OCI-LY1 (cell line): ENCODE measurements around the gene TSC1.

Experiments used
- H2AFZ ChIP-seq: fragments of 200-600 bp; sonication (generic), shearing (Covaris generic); 2 replicates; pipeline ENCODE4 v1.6.0; 2014; ENCODE audit warnings: antibody characterized with exemption, mild to moderate bottlenecking, low read length
- H3F3A ChIP-seq: fragments of 200-600 bp; sonication (generic), shearing (Covaris generic); 2 replicates; pipeline ENCODE4 v1.6.0; 2014; ENCODE audit warnings: mild to moderate bottlenecking, antibody characterized with exemption, low read length, moderate library complexity; ENCODE audit not compliant: insufficient read depth
- H3K27ac ChIP-seq: fragments of 200-600 bp; sonication (generic); 2 replicates; pipeline ENCODE4 v1.5.1; 2014; ENCODE audit warnings: low read length, mixed run types, mild to moderate bottlenecking, low read depth; ENCODE audit not compliant: poor library complexity, severe bottlenecking
- H3K27me3 ChIP-seq: fragments of 200-600 bp; sonication (generic); 2 replicates; pipeline ENCODE4 v1.6.0; 2014; ENCODE audit warnings: antibody characterized with exemption, mild to moderate bottlenecking, low read length, moderate library complexity; ENCODE audit not compliant: insufficient read depth
- H3K36me3 ChIP-seq: fragments of 200-600 bp; sonication (generic); 2 replicates; pipeline ENCODE4 v1.6.1; 2014; ENCODE audit warnings: mild to moderate bottlenecking, antibody characterized with exemption, low read length, moderate library complexity, mixed read lengths; ENCODE audit not compliant: insufficient read depth
- H3K4me1 ChIP-seq: fragments of 200-600 bp; sonication (generic); 2 replicates; pipeline ENCODE4 v1.5.1; 2014; ENCODE audit warnings: mild to moderate bottlenecking, low read length, moderate library complexity; ENCODE audit not compliant: insufficient read depth, severe bottlenecking
- H3K4me2 ChIP-seq: fragments of 200-600 bp; sonication (generic), shearing (Covaris generic); 2 replicates; pipeline ENCODE4 v1.6.1; 2014; ENCODE audit warnings: low read length
- H3K4me3 ChIP-seq: fragments of 200-600 bp; sonication (generic); 2 replicates; pipeline ENCODE4 v1.5.1; 2014; ENCODE audit warnings: low read length, low read depth, mild to moderate bottlenecking, mixed read lengths; ENCODE audit not compliant: poor library complexity, severe bottlenecking
- H3K79me2 ChIP-seq: fragments of 200-600 bp; shearing (Covaris generic); 2 replicates; pipeline ENCODE4 v1.6.1; 2016; ENCODE audit warnings: mixed run types, low read length, mixed read lengths; ENCODE audit not compliant: insufficient read depth
- H3K9ac ChIP-seq: fragments of 200-600 bp; sonication (generic), shearing (Covaris generic); 2 replicates; pipeline ENCODE4 v1.6.1; 2014; ENCODE audit warnings: mild to moderate bottlenecking, low read length, mixed read lengths
- H3K9me2 ChIP-seq: fragments of 200-600 bp; sonication (generic), shearing (Covaris generic); 2 replicates; pipeline ENCODE4 v1.6.1; 2014; ENCODE audit warnings: low read depth, mild to moderate bottlenecking, low read length, mixed read lengths
- H3K9me3 ChIP-seq: fragments of 200-600 bp; shearing (Covaris generic); 2 replicates; pipeline ENCODE4 v1.6.1; 2014; ENCODE audit warnings: low read length, mixed read lengths
- H4K20me1 ChIP-seq: fragments of 200-600 bp; sonication (generic), shearing (Covaris generic); 2 replicates; pipeline ENCODE4 v1.6.0; 2016; ENCODE audit warnings: mild to moderate bottlenecking, low read length; ENCODE audit not compliant: insufficient read depth
- CTCF ChIP-seq: fragments of 200-600 bp; sonication (generic), shearing (Covaris generic); IDR thresholded peaks from 2 replicates; pipeline ENCODE4 v1.5.1; 2017; ENCODE audit warnings: mild to moderate bottlenecking, antibody characterized with exemption, low read length, moderate library complexity, mixed read lengths
- EZH2 ChIP-seq: fragments of 200-600 bp; sonication (generic), shearing (Covaris generic); IDR thresholded peaks from 2 replicates; pipeline ENCODE4 v1.8.0; 2017; ENCODE audit warnings: borderline replicate concordance, mixed run types, mild to moderate bottlenecking, antibody characterized with exemption, low read length, moderate library complexity, mixed read lengths

Gene TSC1

GRCh38 chr9:132864277-132864676 is 80.1 kb downstream of the TSC1 start:
- Histone ChIP-seq H2AFZ (no peak overlapping the region), H3K36me3 (no peaks in the 10 kb centered on the region), H3K4me3 (no peak overlapping the region), H3K4me2 (no peak overlapping the region), H3K79me2 (no peaks in the 10 kb centered on the region), H3K9me3 (no peaks in the 10 kb centered on the region), H3F3A (no peaks in the 10 kb centered on the region), H3K9me2 (no peaks in the 10 kb centered on the region), H3K4me1 (no peaks in the 10 kb centered on the region), H3K9ac (no peak overlapping the region), H4K20me1 (no peaks in the 10 kb centered on the region), H3K27ac (no peak overlapping the region), H3K27me3 (no peaks in the 10 kb centered on the region; the same call in 1 of the 2 replicates)
- TF ChIP-seq EZH2 (no peak), CTCF (no peak)

GRCh38 chr9:132863096-132863495 is 81.3 kb downstream of the TSC1 start:
- Histone ChIP-seq H3K9me2 (no peaks in the 10 kb centered on the region), H3K4me3 (no peak overlapping the region), H3K79me2 (no peaks in the 10 kb centered on the region), H3K36me3 (no peaks in the 10 kb centered on the region), H3K9ac (no peak overlapping the region), H3K27ac (no peak overlapping the region), H3K4me1 (no peaks in the 10 kb centered on the region), H2AFZ (no peak overlapping the region), H3K4me2 (no peak overlapping the region), H3K9me3 (no peaks in the 10 kb centered on the region), H4K20me1 (no peaks in the 10 kb centered on the region), H3K27me3 (no peaks in the 10 kb centered on the region; the same call in 1 of the 2 replicates), H3F3A (no peaks in the 10 kb centered on the region)
- no peak for TF ChIP-seq CTCF
- TF ChIP-seq EZH2: no peak

GRCh38 chr9:132862533-132862932 is 81.9 kb downstream of the TSC1 start:
- no peak overlapping the region for H3K4me3 ChIP-seq
- no peaks in the 10 kb centered on the region for H4K20me1 ChIP-seq
- no peaks in the 10 kb centered on the region for H3K9me2 ChIP-seq
- no peaks in the 10 kb centered on the region for H3K9me3 ChIP-seq
- H3K27me3 ChIP-seq: no peaks in the 10 kb centered on the region; the same call in 1 of the 2 replicates
- no peaks in the 10 kb centered on the region for H3K4me1 ChIP-seq
- no peak overlapping the region for H2AFZ ChIP-seq
- H3K27ac ChIP-seq: no peak overlapping the region
- TF ChIP-seq CTCF: no peak
- TF ChIP-seq EZH2: no peak
- H3F3A ChIP-seq: no peaks in the 10 kb centered on the region
- no peaks in the 10 kb centered on the region for H3K36me3 ChIP-seq
- H3K9ac ChIP-seq: no peak overlapping the region
- H3K79me2 ChIP-seq: no peaks in the 10 kb centered on the region
- no peak overlapping the region for H3K4me2 ChIP-seq
